AG08395 (cell line): ENCODE results near the gene CCNB1.
A peak's percentile ranks its signal among the peaks of the same experiment; 100 is the strongest.
"Not testable (repeated sequence)": the region's sequence is repeated elsewhere in the genome, so short reads cannot be mapped to it uniquely, and the experiment has no call there.

ENCODE experiments used
- DNase-seq: peaks from one replicate; pipeline ENCODE4 v3.0.0; 2012; ENCODE audit warnings: mixed read lengths, low spot score

The CCNB1 gene

GRCh38 chr5:69166686-69167492, at the start of gene CCNB1:
Gene CCNB1 (plus strand): TSS chr5:69167150. CDS start chr5:69167263, 113 bp downstream.
- peak; percentile 100 for DNase-seq

- DNase-seq: peak; percentile 53
Observed at GRCh38 chr5:69129413-69129812, 37.5 kb upstream of the CCNB1 start.

- no peak for DNase-seq
Observed at GRCh38 chr5:69130241-69130640, 36.7 kb upstream of the CCNB1 start.

- DNase-seq: no peak
Observed at GRCh38 chr5:69131304-69131703, 35.6 kb upstream of the CCNB1 start.

GRCh38 chr5:69134126-69134525, 32.8 kb upstream of the CCNB1 start:
- no peak for DNase-seq

- DNase-seq: no peak
Observed at GRCh38 chr5:69136293-69136692, 30.7 kb upstream of the CCNB1 start.

GRCh38 chr5:69137208-69137607, 29.7 kb upstream of the CCNB1 start:
- not testable (repeated sequence) for DNase-seq

- no peak for DNase-seq
Observed at GRCh38 chr5:69137807-69138206, 29.1 kb upstream of the CCNB1 start.

GRCh38 chr5:69138766-69139165, 28.2 kb upstream of the CCNB1 start:
- no peak for DNase-seq

- DNase-seq: not testable (repeated sequence)
Observed at GRCh38 chr5:69140239-69140638, 26.7 kb upstream of the CCNB1 start.

GRCh38 chr5:69140827-69141226, 26.1 kb upstream of the CCNB1 start:
- DNase-seq: no peak

GRCh38 chr5:69148576-69148975, 18.4 kb upstream of the CCNB1 start:
- DNase-seq: not testable (repeated sequence)

GRCh38 chr5:69148981-69149675, 17.8 kb upstream of the CCNB1 start:
- no peak for DNase-seq

- no peak for DNase-seq
Observed at GRCh38 chr5:69149676-69150010, 17.3 kb upstream of the CCNB1 start.

GRCh38 chr5:69152731-69153130, 14.2 kb upstream of the CCNB1 start:
- no peak for DNase-seq

- DNase-seq: no peak
Observed at GRCh38 chr5:69156456-69156855, 10.5 kb upstream of the CCNB1 start.

GRCh38 chr5:69158039-69158438, 8.9 kb upstream of the CCNB1 start:
- no peak for DNase-seq

- DNase-seq: no peak
Observed at GRCh38 chr5:69160651-69161050, 6.3 kb upstream of the CCNB1 start.

GRCh38 chr5:69167493-69167855, 524 bp downstream of the CCNB1 start:
- peak; percentile 10 for DNase-seq

GRCh38 chr5:69167929-69168328, 979 bp downstream of the CCNB1 start:
- DNase-seq: no peak

GRCh38 chr5:69170495-69170894, 3.5 kb downstream of the CCNB1 start:
- DNase-seq: no peak

- no peak for DNase-seq
Observed at GRCh38 chr5:69170969-69171368, 4.0 kb downstream of the CCNB1 start.

GRCh38 chr5:69181659-69182293, 14.8 kb downstream of the CCNB1 start:
- DNase-seq: not testable (repeated sequence)
